HL-60 (cell line): ENCODE measurements around the gene LRMDA.

ENCODE experiments used
- DNase-seq, 2 experiments: peaks; one replicate each; pipeline ENCODE4 v3.0.0-alpha.2; 2010 to 2020; ENCODE audit warnings: low read depth in 1 of 2, low spot score in 1 of 2
- H3K27ac ChIP-seq: fragments of 250-450 bp; sonication (Bioruptor Pico); replicated peaks from 2 replicates; pipeline ENCODE4 v1.5.1; 2020; ENCODE audit warnings: mild to moderate bottlenecking, moderate library complexity
- H3K27me3 ChIP-seq: fragments of 250-450 bp; sonication (Bioruptor Pico); 2 replicates; pipeline ENCODE4 v1.5.1; 2021; ENCODE audit warnings: mild to moderate bottlenecking, moderate library complexity; ENCODE audit not compliant: insufficient read depth, poor library complexity, severe bottlenecking
- H3K4me3 ChIP-seq: replicated peaks from 2 replicates; pipeline ENCODE4 v1.5.1; 2011; ENCODE audit warnings: mild to moderate bottlenecking, control low read depth, low read length; ENCODE audit not compliant: insufficient read depth
- CTCF ChIP-seq: IDR thresholded peaks from one replicate; pipeline ENCODE4 v1.5.1; 2011; ENCODE audit warnings: low read length, control low read depth, inconsistent platforms; ENCODE audit not compliant: insufficient read depth
- GABPA ChIP-seq: IDR thresholded peaks from 2 replicates; pipeline ENCODE4 v1.6.1; 2012; ENCODE audit warnings: low read depth
- POLR2AphosphoS5 ChIP-seq: IDR thresholded peaks from 2 replicates; pipeline ENCODE4 v1.6.1; 2012; ENCODE audit warnings: low read depth
- REST ChIP-seq: IDR thresholded peaks from 2 replicates; pipeline ENCODE4 v1.6.1; 2012; ENCODE audit warnings: low read depth; ENCODE audit not compliant: insufficient replicate concordance
- SPI1 ChIP-seq: IDR thresholded peaks from 2 replicates; pipeline ENCODE4 v1.6.1; 2012; ENCODE audit warnings: low read depth, mild to moderate bottlenecking, borderline replicate concordance

LRMDA gene

GRCh38 chr10:75950307-75950706 is 518.9 kb downstream of the LRMDA start:
- TF ChIP-seq POLR2AphosphoS5 (no peak), CTCF (no peak), REST (no peak), SPI1 (no peak), GABPA (no peak)
- DNase-seq, result no peak
- Histone ChIP-seq H3K27ac (no peak overlapping the region), H3K27me3 (no peaks in the 10 kb centered on the region), H3K4me3 (no peak overlapping the region)

- no peak for DNase-seq
- Histone ChIP-seq H3K4me3 (no peak overlapping the region), H3K27ac (no peak overlapping the region), H3K27me3 (no peaks in the 10 kb centered on the region)
- TF ChIP-seq GABPA, result no peak
- no peak for TF ChIP-seq SPI1
- no peak for TF ChIP-seq CTCF
- TF ChIP-seq POLR2AphosphoS5, result no peak
- TF ChIP-seq REST, result no peak
These were observed 519.7 kb downstream of the LRMDA start for GRCh38 chr10:75950997-75951589.

GRCh38 chr10:75951627-75952026 is 520.2 kb downstream of the LRMDA start:
- no peak for DNase-seq

More at GRCh38 chr10:75951627-75952026, 520.2 kb downstream of the LRMDA start:
- H3K27ac ChIP-seq, result no peak overlapping the region
- TF ChIP-seq CTCF (no peak), GABPA (no peak), SPI1 (no peak), REST (no peak), POLR2AphosphoS5 (no peak)
- H3K4me3 ChIP-seq, result no peak overlapping the region
- no peaks in the 10 kb centered on the region for H3K27me3 ChIP-seq
